H1 (cell line): Measurements from ENCODE around the gene APLP2.

Experiments
- CREB1 ChIP-seq: IDR thresholded peaks from 2 replicates; pipeline ENCODE4 v1.6.1; 2012; ENCODE audit warnings: inconsistent platforms
- CTCF ChIP-seq, 3 experiments: IDR thresholded peaks; 1 replicate in 2 of 3; 2 replicates in 1 of 3; pipeline versions ENCODE4 v1.5.1 to v1.6.1; 2011; ENCODE audit warnings: low read length in 3 of 3, mild to moderate bottlenecking in 3 of 3, inconsistent platforms in 2 of 3, low read depth in 1 of 3, moderate library complexity in 1 of 3; ENCODE audit not compliant: insufficient read depth in 1 of 3; ENCODE audit errors: control extremely low read depth in 1 of 3
- EZH2 ChIP-seq: fragments of 200-600 bp; sonication (generic); IDR thresholded peaks from 2 replicates; pipeline ENCODE4 v1.7.1; 2012; ENCODE audit warnings: low read depth, mild to moderate bottlenecking, moderate library complexity, low read length, inconsistent platforms; ENCODE audit not compliant: severe bottlenecking
- HDAC6 ChIP-seq: IDR thresholded peaks from one replicate; pipeline ENCODE4 v1.7.1; 2012; ENCODE audit warnings: low read depth, mild to moderate bottlenecking, inconsistent platforms, low read length, moderate library complexity
- JUN ChIP-seq: IDR thresholded peaks from 2 replicates; pipeline ENCODE4 v1.6.1; 2011; ENCODE audit warnings: low read depth, mild to moderate bottlenecking, improper control_type of control experiment, low read length
- KDM5A ChIP-seq: fragments of 200-600 bp; IDR thresholded peaks from 2 replicates; pipeline ENCODE4 v1.7.1; 2012; ENCODE audit warnings: mild to moderate bottlenecking, low read length, inconsistent platforms, mixed read lengths
- MAX ChIP-seq: IDR thresholded peaks from 2 replicates; pipeline ENCODE4 v1.6.1; 2012; ENCODE audit warnings: inconsistent platforms
- POLR2A ChIP-seq, 2 experiments: IDR thresholded peaks; 1 replicate in 1 of 2; 2 replicates in 1 of 2; pipeline ENCODE4 v1.6.1; 2011; ENCODE audit warnings: low read depth in 2 of 2, low read length in 2 of 2, mild to moderate bottlenecking in 2 of 2; ENCODE audit errors: control extremely low read depth in 1 of 2
- POLR2AphosphoS5 ChIP-seq: IDR thresholded peaks from 2 replicates; pipeline ENCODE4 v1.6.1; 2011; ENCODE audit warnings: low read depth, low read length
- SIX5 ChIP-seq: IDR thresholded peaks from 2 replicates; pipeline ENCODE4 v1.6.1; 2011; ENCODE audit warnings: mild to moderate bottlenecking, low read depth, low read length
- ZNF274 ChIP-seq: IDR thresholded peaks from 2 replicates; pipeline ENCODE4 v1.7.0; 2012; ENCODE audit warnings: low read length, borderline replicate concordance; ENCODE audit errors: extremely low read depth

- TF ChIP-seq CTCF (IDR thresholded peaks at IDR 0.05; ENCODE audit: control extremely low read depth in 1 of 3, insufficient read depth in 1 of 3, low read depth in 1 of 3, low read length in 3 of 3) (no peak), KDM5A (no peak), POLR2A (IDR thresholded peaks at IDR 0.05; ENCODE audit: control extremely low read depth in 1 of 2, low read depth in 2 of 2, low read length in 2 of 2) (no peak), POLR2AphosphoS5 (no peak), MAX (no peak), EZH2 (no peak), CREB1 (no peak), ZNF274 (no peak), HDAC6 (no peak), JUN (no peak), SIX5 (no peak)
These were observed 27.1 kb downstream of the APLP2 start for GRCh38 chr11:130096823-130097222.
